ENCODE measurements around the gene ATG4C.
"Not testable (repeated sequence)": the region's sequence is repeated elsewhere in the genome, so short reads cannot be mapped to it uniquely, and the experiment has no call there.

The ATG4C gene

DNA sequence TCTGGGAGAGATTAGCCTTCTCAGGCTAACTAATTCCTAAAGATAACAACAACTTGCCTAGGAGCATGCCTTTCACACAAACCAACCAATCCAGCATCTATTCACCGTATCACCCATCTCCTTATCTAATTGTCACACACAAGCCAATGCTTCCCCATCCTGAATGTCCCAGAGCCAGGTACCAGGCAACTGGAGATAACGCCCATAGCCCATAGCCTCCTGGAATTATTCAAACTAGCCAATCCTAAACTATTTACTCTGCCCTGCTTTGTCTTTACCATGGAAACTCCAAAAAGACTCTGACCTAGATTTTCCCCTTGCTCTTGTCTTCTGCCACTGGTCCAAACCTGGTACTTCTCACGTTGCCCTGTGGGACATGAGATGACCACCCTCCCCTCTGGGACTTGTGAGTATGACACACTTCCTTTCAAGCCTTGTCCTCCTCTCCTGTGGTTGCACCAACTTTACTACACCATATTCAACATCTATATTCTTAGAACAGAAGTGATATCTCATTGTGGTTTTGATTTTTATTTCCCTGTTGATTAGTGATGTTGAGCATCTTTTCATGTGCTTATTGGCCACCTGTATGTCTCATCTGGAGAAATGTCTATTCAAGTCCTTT lies 8.8 kb upstream of the ATG4C start:
- DNase-seq (ENCODE audit: low read depth), result no peak

DNA sequence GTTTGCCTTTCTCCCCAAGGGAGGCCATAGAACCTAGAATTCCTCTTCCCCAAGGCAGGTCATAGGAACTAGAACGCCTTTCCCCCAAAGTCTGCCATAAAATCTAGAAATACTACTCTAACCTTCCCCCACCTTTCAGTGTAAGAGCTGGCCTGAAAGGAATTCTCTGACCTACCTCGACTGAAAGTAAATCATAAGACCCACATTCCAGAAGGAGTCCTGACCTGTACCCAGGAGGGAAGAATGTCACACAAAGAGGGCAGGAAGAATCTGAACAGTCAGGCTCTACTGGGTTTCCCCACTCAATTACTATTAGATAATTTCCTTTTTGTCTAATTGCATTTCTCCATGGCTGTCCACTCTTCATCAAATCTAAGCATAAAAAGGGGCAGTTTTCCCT lies 5.7 kb upstream of the ATG4C start:
- DNase-seq (ENCODE audit: low read depth), result no peak

DNA sequence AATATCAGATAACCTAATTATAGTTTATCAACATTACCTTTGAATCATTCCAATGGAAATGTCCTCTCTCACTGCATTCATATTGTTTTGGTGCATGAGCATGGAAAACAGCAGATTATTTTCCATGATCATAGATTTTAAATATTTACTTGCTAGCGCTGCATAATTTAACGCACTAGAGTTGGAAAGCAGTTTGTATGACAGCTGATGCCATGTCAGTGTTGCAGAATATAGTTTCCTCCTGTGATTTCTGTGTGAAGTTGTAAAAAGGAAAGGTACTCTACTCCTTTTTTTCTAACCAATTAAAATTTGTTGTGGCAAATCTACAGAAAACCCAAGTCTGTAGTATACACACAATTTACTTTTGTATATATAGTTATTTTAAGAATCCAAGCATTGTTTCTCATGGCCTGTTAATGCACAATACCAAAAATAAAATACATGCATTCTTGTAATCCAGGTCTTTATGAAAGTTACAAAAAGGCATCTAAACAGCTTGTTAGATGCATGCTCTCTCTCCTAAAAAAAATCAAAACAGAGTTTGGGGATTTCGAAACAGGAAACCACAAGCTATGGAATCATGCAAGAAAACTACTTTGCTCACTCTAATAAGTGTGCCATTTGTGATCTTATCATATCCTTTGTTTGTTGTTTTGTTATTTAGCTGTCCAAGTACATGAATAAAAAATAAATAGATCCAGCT lies 1.9 kb upstream of the ATG4C start:
- DNase-seq (ENCODE audit: low read depth), result no peak

DNA sequence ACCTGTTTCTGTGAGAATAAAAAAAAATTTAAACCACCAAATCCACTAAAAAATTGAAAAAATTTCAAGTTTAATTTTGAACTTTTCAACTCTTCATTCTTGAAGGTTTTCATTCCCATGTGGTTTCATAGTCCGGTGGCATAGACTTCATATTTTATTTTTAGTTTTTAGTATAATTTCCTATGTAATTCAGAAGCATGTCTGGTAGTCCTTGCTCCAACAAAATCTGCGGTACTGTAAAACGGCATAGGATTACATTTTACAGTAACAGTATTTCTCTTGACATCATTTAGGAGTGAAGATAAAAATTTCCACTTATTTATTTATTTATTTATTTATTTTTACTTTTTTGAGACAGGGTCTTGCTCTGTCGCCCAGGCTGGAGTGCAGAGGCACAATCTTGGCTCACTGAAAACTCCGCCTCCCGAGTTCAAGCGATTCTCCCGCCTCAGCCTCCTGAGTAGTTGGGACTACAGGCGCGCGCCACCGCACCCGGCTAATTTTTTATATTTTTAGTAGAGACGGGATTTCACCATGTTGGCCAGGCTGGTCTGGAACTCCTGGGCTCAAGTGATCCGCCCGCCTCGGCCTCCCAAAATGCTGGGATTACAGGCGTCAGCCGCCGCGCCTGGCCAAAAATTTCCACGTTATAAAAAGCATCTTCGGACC lies 1.3 kb upstream of the ATG4C start:
- not testable (repeated sequence) for DNase-seq (ENCODE audit: low read depth)

DNA sequence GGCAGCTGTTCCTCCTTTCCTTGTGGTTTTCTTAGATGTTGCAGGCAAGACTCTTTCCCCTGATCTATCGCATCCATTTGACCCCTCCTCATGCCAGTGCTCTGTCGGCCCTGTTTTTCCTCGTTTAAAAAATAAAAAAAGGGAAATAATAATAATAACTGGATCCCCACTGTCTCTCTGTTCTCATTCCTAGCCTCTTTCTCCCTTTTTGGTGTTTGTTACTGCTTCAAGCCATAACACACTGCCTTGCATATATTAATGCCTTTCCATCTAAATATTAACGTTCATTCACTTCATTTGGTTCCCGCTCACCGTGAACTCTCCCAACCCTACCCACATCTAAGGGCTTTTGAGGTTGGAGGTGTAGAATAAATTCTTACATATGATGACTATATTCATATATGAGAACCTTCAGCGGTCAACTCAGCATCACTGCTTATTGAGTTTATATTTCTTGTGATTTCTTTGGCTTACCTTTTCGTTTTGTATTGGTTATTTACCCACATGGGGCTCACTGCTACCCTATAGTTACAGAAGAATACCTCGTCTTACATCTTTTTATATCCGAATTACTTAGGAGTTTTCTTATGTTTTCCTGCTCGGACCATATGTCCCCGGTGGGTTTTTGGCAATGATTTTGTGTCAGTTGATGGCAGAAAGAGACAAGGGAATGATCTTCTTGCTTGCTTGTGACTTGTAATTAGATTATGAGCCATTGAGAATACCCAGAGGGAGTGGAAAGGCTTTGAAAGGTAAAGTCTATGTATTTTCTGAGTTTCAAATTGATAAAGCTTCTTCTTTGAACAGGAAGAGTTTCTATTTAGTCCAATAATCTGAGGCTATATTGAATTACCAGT lies 805 bp downstream of the ATG4C start:
- DNase-seq (ENCODE audit: low read depth), result no peak

DNA sequence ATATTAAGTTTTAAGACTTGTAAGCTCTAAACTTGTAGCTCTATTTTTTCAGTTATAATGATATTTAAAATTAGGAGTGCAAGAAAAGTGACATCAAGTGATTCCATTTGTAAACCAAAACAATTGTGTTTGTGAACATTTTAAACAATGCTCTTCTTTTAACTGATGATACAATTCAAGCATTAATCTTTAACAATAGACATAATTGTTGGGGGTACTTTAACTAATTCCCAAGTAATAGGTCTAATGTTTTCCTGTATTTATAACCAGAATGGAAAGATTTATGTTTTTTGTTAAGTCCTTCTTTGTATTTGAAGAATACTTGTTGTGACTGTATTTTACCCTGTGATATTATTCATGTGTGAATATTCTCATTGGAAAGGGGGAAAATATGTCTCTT lies 6.8 kb downstream of the ATG4C start:
- no peak for DNase-seq (ENCODE audit: low read depth)

DNA sequence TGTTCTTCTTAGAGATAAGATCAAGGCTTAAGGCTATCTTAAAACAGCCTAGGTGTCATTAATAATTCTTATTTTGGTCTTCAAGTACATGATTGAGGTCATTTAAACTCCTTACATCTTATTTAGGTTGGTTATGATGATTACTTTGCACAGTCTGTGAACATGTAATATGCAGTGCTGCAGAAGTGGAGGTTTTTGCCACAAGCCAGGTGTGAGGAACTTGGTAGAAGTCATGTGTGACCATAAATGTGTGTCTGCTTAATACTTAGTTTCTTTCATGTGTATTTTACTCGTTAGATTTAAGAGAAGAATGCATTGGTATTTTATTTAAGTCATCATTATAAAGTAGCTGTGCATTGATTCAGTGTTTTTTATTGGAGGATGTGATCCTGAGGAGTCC lies 10.1 kb downstream of the ATG4C start:
- no peak for DNase-seq (ENCODE audit: low read depth)

DNA sequence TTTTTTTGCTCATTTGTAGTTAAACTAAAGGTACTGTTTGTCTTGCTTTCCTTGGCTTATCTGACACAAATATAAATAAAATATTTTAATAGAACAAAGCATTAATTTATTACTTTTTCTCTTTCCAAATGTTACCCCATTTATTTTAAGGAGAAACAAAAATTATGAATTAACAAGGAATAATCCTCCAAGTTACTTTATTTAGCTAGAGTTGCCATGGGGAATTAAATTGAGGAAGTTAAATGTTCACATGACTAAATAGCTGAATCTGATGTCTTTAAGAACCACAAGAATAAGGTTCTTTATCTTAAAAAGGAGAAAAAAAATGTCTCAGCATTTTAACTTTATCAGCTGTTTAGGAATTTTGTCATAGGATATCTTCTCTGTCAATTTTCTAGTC lies 12.3 kb downstream of the ATG4C start:
- DNase-seq (ENCODE audit: low read depth), result no peak

DNA sequence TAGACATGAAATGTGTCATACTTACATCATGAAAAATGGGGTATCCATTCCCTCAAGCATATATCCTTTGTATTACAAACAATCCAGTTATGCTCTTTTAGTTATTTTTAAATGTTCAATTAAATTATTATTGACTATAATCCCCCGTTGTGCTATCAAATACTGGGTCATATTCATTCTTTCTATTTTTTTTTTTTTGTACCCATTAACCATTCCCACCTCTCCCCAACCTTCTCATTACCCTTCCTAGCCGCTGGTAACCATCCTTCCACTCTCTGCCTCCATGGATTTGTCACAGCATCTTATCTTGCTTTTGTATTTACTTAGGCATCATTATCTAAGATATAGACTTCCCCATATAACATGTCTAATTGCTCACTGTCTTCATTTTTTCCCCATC lies 15.8 kb downstream of the ATG4C start:
- DNase-seq (ENCODE audit: low read depth), result no peak

DNA sequence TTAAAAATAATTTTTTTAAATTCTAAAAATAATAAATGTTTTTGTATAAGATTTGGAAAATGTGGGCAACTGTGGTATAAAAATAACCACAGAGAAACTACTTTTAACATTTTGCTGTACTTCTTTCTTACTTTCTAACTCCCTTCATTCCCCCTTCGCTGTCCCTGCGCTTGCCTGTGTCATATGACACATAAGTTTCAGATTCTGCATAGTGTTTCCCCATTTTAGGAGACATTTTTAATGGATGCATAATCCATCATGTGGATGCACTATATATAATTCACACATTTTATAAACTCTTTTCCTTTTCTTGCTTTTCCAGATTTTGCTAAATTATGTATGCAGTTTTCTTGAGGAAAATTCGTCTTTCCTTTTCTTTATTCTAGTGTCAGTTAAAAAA lies 16.3 kb downstream of the ATG4C start:
- no peak for DNase-seq (ENCODE audit: low read depth)

DNA sequence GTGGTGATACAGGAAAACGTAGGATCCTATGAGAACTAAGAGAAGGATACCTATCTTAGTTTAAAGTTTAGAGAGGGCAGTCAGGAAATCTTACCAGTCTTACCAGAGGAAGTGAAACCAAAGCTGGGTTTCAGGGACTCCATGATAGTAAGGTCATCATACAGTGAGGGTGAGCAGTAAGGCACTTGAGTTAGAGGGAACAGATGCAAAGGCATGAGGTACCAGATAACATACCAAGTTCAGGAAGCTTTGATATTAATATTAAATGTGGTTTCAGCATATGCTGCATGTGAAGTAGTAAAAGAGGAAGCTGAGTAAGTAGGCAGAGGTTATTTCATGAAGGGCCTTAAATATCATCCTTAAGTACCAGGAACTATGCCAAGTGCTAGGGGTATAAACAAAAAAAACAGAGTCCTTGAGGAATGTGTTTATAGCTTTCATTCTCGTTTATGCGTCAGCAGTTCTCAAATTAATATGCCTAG lies 16.9 kb downstream of the ATG4C start:
- DNase-seq (ENCODE audit: low read depth), result no peak

DNA sequence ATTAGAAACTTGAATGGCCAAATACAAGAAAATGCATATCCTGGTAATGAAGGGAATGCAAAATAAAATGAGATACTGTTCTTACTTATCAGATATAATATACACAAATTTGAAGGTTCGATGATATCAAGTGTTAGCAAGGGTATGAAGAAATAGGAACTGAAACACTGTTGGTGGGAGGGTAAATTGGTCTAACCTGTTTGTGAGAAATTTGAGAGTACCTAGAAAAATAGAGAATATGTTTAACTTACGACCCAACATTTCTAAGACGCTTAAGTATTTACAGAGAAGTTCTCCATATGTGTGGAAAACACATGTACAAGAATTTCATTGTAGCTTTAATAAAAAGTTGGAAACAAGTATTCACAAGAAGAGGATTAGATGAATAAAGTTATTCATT lies 25.9 kb downstream of the ATG4C start:
- DNase-seq (ENCODE audit: low read depth), result no peak

DNA sequence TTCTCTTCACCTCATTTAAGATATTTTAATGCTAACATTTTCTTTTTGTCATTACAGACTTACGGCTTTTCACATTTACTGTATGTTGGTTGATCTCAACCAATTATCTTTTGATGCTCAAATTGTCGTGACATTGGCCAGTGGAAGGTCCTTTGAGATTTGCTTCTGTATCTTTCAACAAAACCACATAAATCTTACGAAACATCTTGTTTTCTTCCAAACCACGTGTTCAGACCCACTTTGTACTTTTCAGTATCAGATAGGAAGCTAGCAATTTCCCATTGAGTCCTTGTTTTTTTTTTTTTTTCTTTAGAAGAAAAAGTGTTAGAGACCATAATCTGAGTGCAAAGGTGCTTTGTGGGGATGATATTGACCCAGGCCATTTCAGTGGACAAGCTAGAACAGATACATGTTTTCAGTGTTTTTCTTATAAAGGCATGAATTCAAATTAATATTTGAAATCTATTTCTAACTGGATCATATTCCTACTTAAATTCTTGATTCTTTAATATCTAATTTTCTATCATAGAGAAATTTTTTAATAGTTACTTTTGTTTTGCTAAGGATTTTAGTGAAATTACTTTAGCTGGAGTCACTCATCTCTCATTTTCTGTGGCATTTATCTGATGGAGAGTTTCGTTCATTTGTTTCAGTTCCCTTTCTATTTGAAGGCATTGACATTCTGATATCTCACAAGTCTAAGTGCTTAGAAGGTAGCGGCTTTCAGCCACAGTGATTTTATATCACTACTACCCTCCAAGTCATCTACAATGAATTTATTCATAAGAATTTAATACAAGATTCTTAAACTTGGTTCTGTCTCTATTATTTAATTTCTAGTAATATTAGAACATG lies 26.7 kb downstream of the ATG4C start:
- DNase-seq (ENCODE audit: low read depth), result no peak

DNA sequence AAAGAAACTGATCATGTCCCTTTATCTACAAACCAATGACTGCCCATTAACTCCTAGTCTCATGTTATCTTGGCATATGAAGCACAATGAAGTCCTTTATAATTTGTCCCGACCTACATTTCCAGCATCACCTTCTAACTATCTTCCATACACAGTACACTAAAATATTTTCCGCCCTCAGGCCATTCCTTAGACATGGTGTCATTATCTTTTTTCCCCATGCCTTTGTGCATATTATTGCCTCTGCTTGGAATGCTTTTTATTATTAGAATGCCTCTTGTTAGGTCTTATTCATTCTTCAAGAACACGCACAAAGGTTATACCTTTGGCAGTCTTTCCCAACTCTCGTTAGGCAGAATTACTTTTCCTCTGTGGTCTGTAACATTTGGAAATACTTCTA lies 39.6 kb downstream of the ATG4C start:
- DNase-seq (ENCODE audit: low read depth), result no peak

DNA sequence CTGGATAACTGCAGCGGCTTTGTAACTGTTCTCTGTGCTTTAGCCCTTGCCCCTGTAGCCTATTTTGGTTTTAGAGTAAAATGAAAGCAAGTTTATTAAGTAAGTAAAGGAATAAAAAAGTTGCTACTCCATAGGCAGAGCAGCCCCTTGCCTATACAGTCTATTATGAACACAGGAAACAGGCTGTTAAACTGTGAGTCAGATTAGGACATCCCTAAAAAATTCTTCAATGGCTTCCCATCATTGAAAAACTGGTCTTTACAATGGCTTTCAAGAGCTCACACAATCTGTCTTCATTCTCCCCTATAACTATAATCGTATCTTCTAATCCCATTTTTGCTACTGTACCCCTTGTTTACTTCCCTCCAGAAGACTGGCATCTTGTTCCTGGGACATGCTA lies 43.0 kb downstream of the ATG4C start:
- no peak for DNase-seq (ENCODE audit: low read depth)

DNA sequence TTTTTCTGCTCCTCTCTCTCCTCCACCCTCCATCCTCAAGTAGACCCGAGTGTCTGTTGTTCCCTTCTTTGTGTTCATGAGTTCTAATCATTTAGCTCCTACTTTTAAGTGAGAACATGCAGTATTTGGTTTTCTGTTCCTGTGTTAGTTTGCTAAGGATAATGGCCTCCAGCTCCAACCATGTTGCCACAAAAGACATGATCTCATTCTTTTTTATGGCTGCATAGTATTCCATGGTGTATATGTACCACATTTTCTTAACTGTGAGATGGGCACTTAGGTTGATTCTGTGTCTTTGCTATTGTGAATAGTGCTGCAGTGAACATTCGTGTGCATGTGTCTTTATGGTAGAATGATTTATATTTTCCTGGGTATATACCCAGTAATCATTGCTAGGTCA lies 43.9 kb downstream of the ATG4C start:
- not testable (repeated sequence) for DNase-seq (ENCODE audit: low read depth)

DNA sequence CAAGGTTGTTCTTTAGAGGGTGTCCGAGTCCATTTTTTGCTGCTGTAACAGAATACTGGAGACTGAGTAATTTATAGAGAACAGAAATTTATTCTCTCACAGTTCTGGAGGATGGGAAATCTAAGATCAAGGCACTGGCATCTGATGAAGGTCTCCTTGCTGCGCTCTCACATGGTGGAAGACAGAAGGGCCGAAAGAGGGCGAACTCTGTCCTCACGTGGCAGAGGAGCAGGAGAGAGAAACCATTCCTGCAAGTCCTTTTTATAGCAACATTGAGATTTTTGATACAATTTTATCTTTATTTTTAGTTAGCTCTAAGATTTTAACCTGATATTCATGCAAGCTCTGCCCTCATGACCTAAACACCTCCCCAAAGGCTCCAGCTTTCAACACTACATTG lies 48.3 kb downstream of the ATG4C start:
- DNase-seq (ENCODE audit: low read depth), result no peak

DNA sequence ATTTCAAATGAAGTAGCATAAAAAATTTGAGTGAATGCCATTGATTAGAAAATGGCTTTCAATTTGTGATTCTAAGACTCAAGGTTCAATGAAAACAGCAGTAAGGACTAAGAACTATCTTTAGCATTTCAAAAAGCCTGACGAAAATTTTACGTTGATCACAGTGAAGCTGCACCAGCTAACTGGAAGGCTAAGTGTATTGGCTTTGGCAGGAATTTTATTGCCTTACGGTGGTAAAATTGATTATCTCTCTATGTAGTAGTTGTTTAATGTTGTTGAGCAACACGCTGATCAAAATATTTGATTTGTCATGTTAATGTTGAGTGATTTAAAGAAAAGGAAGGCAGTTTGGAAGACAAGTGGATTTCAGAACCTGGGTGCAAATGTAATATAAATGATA lies 49.6 kb downstream of the ATG4C start:
- DNase-seq (ENCODE audit: low read depth), result no peak

DNA sequence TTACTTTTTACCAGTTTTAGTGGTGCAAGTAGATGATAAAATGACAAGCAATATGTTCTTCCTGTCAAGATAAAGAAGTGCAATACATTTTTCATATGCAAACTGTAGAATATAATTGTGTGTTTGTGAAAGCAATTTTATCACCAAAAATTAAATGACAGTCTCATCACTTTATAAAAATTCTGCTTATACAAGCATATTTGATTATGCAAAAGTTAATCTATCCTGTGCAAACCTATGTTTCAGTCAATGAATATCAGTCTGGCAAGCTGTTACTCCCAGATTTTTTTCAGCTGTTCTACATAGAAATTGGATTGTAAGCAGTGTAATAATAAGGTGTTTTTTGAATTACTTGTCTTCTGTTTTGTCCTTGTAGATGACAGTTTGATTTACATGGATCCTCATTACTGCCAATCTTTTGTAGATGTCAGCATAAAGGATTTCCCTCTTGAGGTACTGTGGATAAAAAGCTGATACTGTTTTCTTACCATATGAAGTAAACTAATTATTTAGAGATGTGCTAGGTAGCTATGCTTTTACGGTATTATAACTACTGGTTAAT lies 50.5 kb downstream of the ATG4C start:
- no peak for DNase-seq (ENCODE audit: low read depth)

DNA sequence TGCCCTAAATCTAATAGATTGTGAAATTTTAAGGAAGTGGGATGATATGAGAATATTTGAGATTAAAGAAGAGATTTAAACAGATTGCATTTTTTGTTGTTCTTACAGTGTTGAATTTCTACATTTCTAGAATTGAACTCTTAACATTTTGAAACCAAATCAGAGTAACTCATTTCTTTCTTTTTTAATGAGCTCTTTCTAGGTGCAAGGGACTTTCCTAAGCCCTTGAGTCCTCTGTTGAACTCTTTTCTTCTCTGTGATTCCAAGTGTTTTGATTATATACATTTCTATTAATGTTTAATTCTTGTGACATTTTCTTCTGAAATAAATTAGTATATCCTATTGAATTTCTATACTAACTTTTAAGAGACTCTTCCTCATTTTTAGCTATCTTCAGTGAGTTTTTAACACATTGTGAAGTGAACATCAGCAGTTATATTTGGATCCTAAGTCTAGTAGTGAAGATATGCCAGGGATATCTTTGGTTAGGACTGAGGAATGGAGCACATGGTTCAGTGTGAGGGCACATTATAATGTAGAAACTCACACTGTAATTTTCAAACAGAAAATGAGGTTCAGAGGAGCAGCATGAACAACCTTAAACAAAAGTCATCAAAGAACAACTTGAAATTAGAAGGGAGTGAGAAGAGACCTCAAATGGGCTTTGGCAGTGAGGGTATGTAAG lies 53.1 kb downstream of the ATG4C start:
- no peak for DNase-seq (ENCODE audit: low read depth)

DNA sequence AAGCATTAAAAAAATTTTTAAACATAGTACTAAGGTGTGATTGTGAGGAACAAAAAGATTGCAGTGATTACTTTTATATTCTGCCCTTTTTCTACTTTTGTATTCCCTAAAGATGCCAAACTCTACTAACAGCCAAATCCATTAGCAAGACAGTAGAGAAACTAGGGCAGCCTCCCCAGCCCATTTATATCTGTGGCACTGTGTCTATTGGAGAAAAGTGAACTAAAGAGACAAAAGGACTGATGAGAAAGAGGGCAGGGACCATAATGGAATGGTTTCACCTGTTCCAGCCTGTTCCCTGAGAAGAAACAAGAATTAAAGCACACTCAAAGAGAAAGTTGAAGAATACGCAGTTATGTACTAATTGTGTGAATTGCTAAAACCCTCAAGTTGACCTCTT lies 56.6 kb downstream of the ATG4C start:
- DNase-seq (ENCODE audit: low read depth), result no peak

Data from stimulated activated CD4-positive, alpha-beta T cell treated with anti-CD3 and anti-CD28 coated beads, Interleukin-2, amount 100 ng/mL, for 4 hours (primary cell).